IMR-90 (cell line): ENCODE results near the gene DOK4. TPM values are rescaled to one million over a fixed set of nuclear protein-coding genes. Genes with fewer than 3 reads are reported as not detected.

ENCODE experiments used
- ATAC-seq: fragments of 200-7000 bp; cut with Tn5 transposase; 2 replicates; pipeline ENCODE4 v1.9.1; 2020; ENCODE audit warnings: low read depth, mild to moderate bottlenecking, moderate library complexity
- BruUV-seq: library from RNA; stranded (reverse); fragments of 400-500 nt; replicated peaks from 2 replicates; lab custom pipeline; 2021; lab: Mats Ljungman, UMichigan
- CTCF ChIA-PET: fragments of 300-600 bp; formaldehyde crosslinking; extraction: SDS; loops from one replicate; lab custom pipeline; 2021; ENCODE audit warnings: antibody characterized with exemption; lab: Yijun Ruan, JAX
- POLR2A ChIA-PET: fragments of 300-600 bp; sonication (Branson Sonifier 250); formaldehyde crosslinking; loops from one replicate; lab custom pipeline; 2022; ENCODE audit warnings: antibody characterized with exemption; ENCODE audit not compliant: unreplicated experiment; lab: Charles Lee
- DNase-seq: peaks from one replicate; pipeline ENCODE4 v3.0.0; 2013
- H2AFZ ChIP-seq: replicated peaks from 2 replicates; pipeline ENCODE3; 2013; ENCODE audit warnings: low read length, mild to moderate bottlenecking; ENCODE audit not compliant: poor library complexity
- H2AK5ac ChIP-seq: 2 replicates; pipeline ENCODE4 v1.6.1; 2013; ENCODE audit warnings: low read depth, low read length, inconsistent platforms
- H2AK9ac ChIP-seq: replicated peaks from 2 replicates; pipeline ENCODE3; 2013; ENCODE audit warnings: mild to moderate bottlenecking, low read depth, low read length, moderate library complexity; ENCODE audit not compliant: poor library complexity
- H2BK120ac ChIP-seq: 2 replicates; pipeline ENCODE4 v1.6.1; 2013; ENCODE audit warnings: low read depth, low read length, inconsistent platforms
- H2BK15ac ChIP-seq: 3 replicates; pipeline ENCODE4 v1.6.1; 2013; ENCODE audit warnings: low read depth, low read length, inconsistent platforms
- H2BK20ac ChIP-seq: 2 replicates; pipeline ENCODE4 v1.6.1; 2013; ENCODE audit warnings: low read depth, mild to moderate bottlenecking, inconsistent platforms, low read length, moderate library complexity
- H2BK5ac ChIP-seq: 2 replicates; pipeline ENCODE4 v1.6.1; 2013; ENCODE audit warnings: mild to moderate bottlenecking, low read depth, low read length, inconsistent platforms; ENCODE audit not compliant: poor library complexity, severe bottlenecking
- H3K14ac ChIP-seq: replicated peaks from 2 replicates; pipeline ENCODE4 v1.6.1; 2013; ENCODE audit warnings: low read depth, low read length, inconsistent platforms
- H3K18ac ChIP-seq: 2 replicates; pipeline ENCODE4 v1.6.1; 2013; ENCODE audit warnings: low read depth, low read length, control low read depth
- H3K23ac ChIP-seq: 2 replicates; pipeline ENCODE4 v1.6.1; 2013; ENCODE audit warnings: low read depth, low read length, inconsistent platforms
- H3K27ac ChIP-seq: 2 replicates; pipeline ENCODE4 v1.5.1; 2013; ENCODE audit warnings: mild to moderate bottlenecking, control low read depth, low read length; ENCODE audit not compliant: insufficient read depth
- H3K27me3 ChIP-seq: 2 replicates; pipeline ENCODE4 v1.6.1; 2013; ENCODE audit warnings: low read length; ENCODE audit not compliant: control insufficient read depth, insufficient read depth
- H3K36me3 ChIP-seq: 2 replicates; pipeline ENCODE4 v1.6.1; 2013; ENCODE audit warnings: low read length, mixed read lengths; ENCODE audit not compliant: control insufficient read depth, insufficient read depth
- H3K4ac ChIP-seq: 2 replicates; pipeline ENCODE4 v1.6.1; 2013; ENCODE audit warnings: low read depth, low read length, inconsistent platforms
- H3K4me1 ChIP-seq: 2 replicates; pipeline ENCODE4 v1.6.1; 2013; ENCODE audit warnings: low read length, mixed read lengths; ENCODE audit not compliant: control insufficient read depth, insufficient read depth
- H3K4me2 ChIP-seq: 2 replicates; pipeline ENCODE4 v1.6.1; 2013; ENCODE audit warnings: low read depth, mild to moderate bottlenecking, control low read depth, low read length, moderate library complexity
- H3K4me3 ChIP-seq: 2 replicates; pipeline ENCODE4 v1.5.1; 2013; ENCODE audit warnings: low read depth, mild to moderate bottlenecking, control low read depth, low read length, moderate library complexity; ENCODE audit not compliant: insufficient read depth
- H3K56ac ChIP-seq: 2 replicates; pipeline ENCODE4 v1.6.1; 2013; ENCODE audit warnings: low read length, inconsistent platforms; ENCODE audit not compliant: insufficient read depth; ENCODE audit errors: extremely low read depth
- H3K79me1 ChIP-seq, 2 experiments: 2 replicates each; pipeline ENCODE4 v1.6.1; 2013; ENCODE audit warnings: low read length in 2 of 2, inconsistent platforms in 1 of 2, low read depth in 1 of 2
- H3K9ac ChIP-seq: 2 replicates; pipeline ENCODE4 v1.6.1; 2013; ENCODE audit warnings: low read depth, low read length, control low read depth
- H3K9me1 ChIP-seq: 2 replicates; pipeline ENCODE4 v1.6.1; 2013; ENCODE audit warnings: low read length, inconsistent platforms; ENCODE audit not compliant: insufficient read depth
- H3K9me3 ChIP-seq: 2 replicates; pipeline ENCODE4 v1.6.1; 2013; ENCODE audit warnings: low read length; ENCODE audit not compliant: control insufficient read depth, insufficient read depth
- H4K20me1 ChIP-seq: 2 replicates; pipeline ENCODE4 v1.6.1; 2013; ENCODE audit warnings: low read length, inconsistent platforms; ENCODE audit not compliant: insufficient read depth
- H4K5ac ChIP-seq: 2 replicates; pipeline ENCODE4 v1.6.1; 2013; ENCODE audit warnings: mild to moderate bottlenecking, low read depth, low read length, control low read depth
- H4K8ac ChIP-seq, 2 experiments: 2 replicates each; pipeline ENCODE4 v1.6.1; 2013; ENCODE audit warnings: low read depth in 2 of 2, low read length in 2 of 2, control low read depth in 1 of 2, inconsistent platforms in 1 of 2
- H4K91ac ChIP-seq: 2 replicates; pipeline ENCODE4 v1.6.1; 2013; ENCODE audit warnings: low read depth, low read length, inconsistent platforms; ENCODE audit not compliant: insufficient read depth
- BHLHE40 ChIP-seq: fragments of 150-350 bp; IDR thresholded peaks from 2 replicates; pipeline ENCODE4 v1.6.1; 2016; ENCODE audit warnings: mild to moderate bottlenecking, low read depth, low read length
- CEBPB ChIP-seq: IDR thresholded peaks from 2 replicates; pipeline ENCODE4 v1.6.1; 2012; ENCODE audit warnings: low read depth, low read length, improper control_type of control experiment
- CHD1 ChIP-seq: IDR thresholded peaks from 2 replicates; pipeline ENCODE4 v1.6.1; 2012; ENCODE audit warnings: low read depth, low read length, improper control_type of control experiment
- FOS ChIP-seq: fragments of 150-350 bp; IDR thresholded peaks from 2 replicates; pipeline ENCODE4 v1.6.1; 2016; ENCODE audit warnings: low read depth, low read length
- MAFK ChIP-seq: IDR thresholded peaks from 2 replicates; pipeline ENCODE4 v1.6.1; 2012; ENCODE audit warnings: low read depth, low read length, improper control_type of control experiment
- MAZ ChIP-seq: IDR thresholded peaks from 2 replicates; pipeline ENCODE4 v1.6.1; 2012; ENCODE audit warnings: low read depth, mild to moderate bottlenecking, low read length, improper control_type of control experiment, moderate library complexity, borderline replicate concordance
- NFE2L2 ChIP-seq: fragments of 150-350 bp; IDR thresholded peaks from 2 replicates; pipeline ENCODE4 v1.6.1; 2016; ENCODE audit warnings: low read depth, mild to moderate bottlenecking, low read length
- RAD21 ChIP-seq: IDR thresholded peaks from 2 replicates; pipeline ENCODE4 v1.6.1; 2012; ENCODE audit warnings: low read length, improper control_type of control experiment
- RCOR1 ChIP-seq: IDR thresholded peaks from 2 replicates; pipeline ENCODE4 v1.6.1; 2012; ENCODE audit warnings: mild to moderate bottlenecking, low read length, improper control_type of control experiment; ENCODE audit not compliant: insufficient replicate concordance
- SMC3 ChIP-seq: fragments of 150-350 bp; IDR thresholded peaks from 2 replicates; pipeline ENCODE4 v1.6.1; 2016; ENCODE audit warnings: low read depth, mild to moderate bottlenecking, antibody characterized with exemption, low read length, moderate library complexity
- WGBS, 2 experiments: methylation state at CpG; one replicate each; pipeline versions ENCODE4 v1.1.5 to v1.1.7; 2013; ENCODE audit warnings: missing lambda C conversion rate in 2 of 2; ENCODE audit not compliant: insufficient read length in 1 of 2; ENCODE audit errors: extremely low coverage in 2 of 2; 5-methylcytosine and 5-hydroxymethylcytosine counted together
- dilution Hi-C: fragments of 300-500 bp; cut with HindIII; formaldehyde crosslinking; loops from one replicate; pipeline ENCODE4 v1.14.3; 2018; ENCODE audit warnings: low sequenced_read_pairs; ENCODE audit not compliant: unreplicated experiment
- in situ Hi-C: fragments of 300-500 bp; cut with MboI; formaldehyde crosslinking; loops from 3 replicates; pipeline ENCODE4 v1.14.3; 2019; ENCODE audit warnings: low sequenced_read_pairs, inconsistent platforms, mixed read lengths
- intact Hi-C: fragments of 100-400 bp; cut with micrococcal nuclease; formaldehyde crosslinking; loops from 2 replicates; pipeline ENCODE4 v1.10.0; 2022
- polyA plus RNA-seq, 3 experiments: library from polyadenylated mRNA; depleted of rRNA; stranded (reverse); fragments of >200 nt; gene quantifications; 2 replicates each; pipeline ENCODE4 v1.2.3, GENCODE V29; 2012; ENCODE audit warnings: low replicate concordance in 1 of 3
- total RNA-seq: library from RNA; depleted of rRNA; stranded (reverse); fragments of >200 nt; gene quantifications from 2 replicates; pipeline ENCODE4 v1.2.3, GENCODE V29; 2012
- TF ChIP-seq, protein P1 (sequence below): fragments of 150-350 bp; IDR thresholded peaks from 2 replicates; pipeline ENCODE4 v1.6.1; 2016; ENCODE audit warnings: low read depth, mild to moderate bottlenecking, low read length, moderate library complexity, borderline replicate concordance

The DOK4 gene
- total and polyA plus RNA-seq, 2 of the 4 experiments (the other 2 are of a cell fraction) = 22.0 to 25.9 TPM

DNA sequence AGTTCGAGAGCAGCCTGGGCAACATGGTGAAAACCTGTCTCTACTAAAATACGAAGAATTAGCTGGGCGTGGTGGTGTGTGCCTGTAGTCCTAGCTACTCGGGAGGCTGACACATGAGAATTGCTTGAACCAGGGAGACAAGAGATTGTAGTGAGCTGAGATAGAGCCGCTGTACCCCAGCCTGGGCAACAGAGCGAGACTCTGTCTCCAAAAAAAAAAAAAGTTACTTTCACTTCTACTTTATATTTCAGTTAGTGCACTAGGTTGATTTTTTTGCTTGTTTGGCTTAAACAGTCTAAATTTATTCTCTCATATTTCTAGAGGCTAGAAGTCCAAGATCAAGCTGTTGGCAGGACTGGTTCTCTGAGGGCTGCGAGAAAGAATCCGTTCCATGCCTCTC, 36.7 kb upstream of the DOK4 start:
- in situ Hi-C loops (loop anchor here (5.0 kb wide), 1 partner anchor 221 kb away; no protein-coding TSS in a partner anchor), dilution Hi-C loops (no loop called here)
- no TSS peak for BruUV-seq

More for the DNA sequence above, 36.7 kb upstream of the DOK4 start:
- no peaks in the 10 kb centered on the region for H3K9me3 ChIP-seq
- no peak overlapping the region for H3K56ac ChIP-seq
- no peak overlapping the region for H2AK9ac ChIP-seq
- WGBS, 2 experiments = no CpG with 5 or more reads among the region's 8 CpGs
- no peaks in the 10 kb centered on the region for H3K9me1 ChIP-seq
- no peak overlapping the region for H3K4me2 ChIP-seq
- H3K4me3 ChIP-seq = no peak overlapping the region
- H3K4me1 ChIP-seq = no peaks in the 10 kb centered on the region; the same call in 1 of the 2 replicates
- H2BK120ac ChIP-seq = no peak overlapping the region
- H3K18ac ChIP-seq = no peak overlapping the region
- no peaks in the 10 kb centered on the region for H4K20me1 ChIP-seq
- POLR2A ChIA-PET = no interaction called here
- H3K9ac ChIP-seq = no peak overlapping the region
- H3K23ac ChIP-seq = no peak overlapping the region
- peaks cover 11% of the 10 kb centered on the region; the same call in 1 of the 2 replicates for H3K36me3 ChIP-seq
- intact Hi-C loops = no loop called here
- H2BK20ac ChIP-seq = no peak overlapping the region
- H2AK5ac ChIP-seq = no peak overlapping the region
- no peaks in the 10 kb centered on the region for H3K79me1 ChIP-seq
- no peak overlapping the region for H4K91ac ChIP-seq
- no peak overlapping the region for H2BK15ac ChIP-seq
- H3K27me3 ChIP-seq = no peaks in the 10 kb centered on the region
- CTCF ChIA-PET = interaction anchor here (0.7 kb wide), 1 partner anchor 13 kb away, joined by 7 read pairs; no protein-coding TSS in a partner anchor
- no peak overlapping the region for H2BK5ac ChIP-seq
- TF ChIP-seq NFE2L2 (no peak), FOS (no peak), SMC3 (no peak), RCOR1 (no peak), CHD1 (no peak), BHLHE40 (no peak), MAZ (no peak), CEBPB (no peak), MAFK (no peak), RAD21 (no peak)
- TF ChIP-seq, protein P1, sequence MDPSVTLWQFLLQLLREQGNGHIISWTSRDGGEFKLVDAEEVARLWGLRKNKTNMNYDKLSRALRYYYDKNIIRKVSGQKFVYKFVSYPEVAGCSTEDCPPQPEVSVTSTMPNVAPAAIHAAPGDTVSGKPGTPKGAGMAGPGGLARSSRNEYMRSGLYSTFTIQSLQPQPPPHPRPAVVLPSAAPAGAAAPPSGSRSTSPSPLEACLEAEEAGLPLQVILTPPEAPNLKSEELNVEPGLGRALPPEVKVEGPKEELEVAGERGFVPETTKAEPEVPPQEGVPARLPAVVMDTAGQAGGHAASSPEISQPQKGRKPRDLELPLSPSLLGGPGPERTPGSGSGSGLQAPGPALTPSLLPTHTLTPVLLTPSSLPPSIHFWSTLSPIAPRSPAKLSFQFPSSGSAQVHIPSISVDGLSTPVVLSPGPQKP = no peak
- ATAC-seq (no peak), DNase-seq (no peak)
- no peak overlapping the region for H3K27ac ChIP-seq
- no peak overlapping the region for H2AFZ ChIP-seq
- H3K4ac ChIP-seq = no peak overlapping the region
- H4K5ac ChIP-seq = no peak overlapping the region
- H4K8ac ChIP-seq = no peak overlapping the region
- no peak overlapping the region for H3K14ac ChIP-seq
